Breast epithelium (tissue), 4 donors: ENCODE measurements around the gene BRI3. TPM values are rescaled to one million over a fixed set of nuclear protein-coding genes. Genes with fewer than 3 reads are reported as not detected.

Experiments
- DNase-seq, 2 donors: peaks; one replicate each; pipeline ENCODE4 v3.0.0-alpha.2; 2019; ENCODE audit warnings: low spot score in 2 of 2
- H3K27ac ChIP-seq, 2 donors: fragments of 200-600 bp; sonication (generic) in 1 of 2; one replicate each; pipeline ENCODE4 v1.5.1; 2016 to 2019; ENCODE audit warnings: mild to moderate bottlenecking in 1 of 2
- H3K27me3 ChIP-seq, 2 donors: fragments of 200-600 bp; sonication (generic) in 1 of 2; one replicate each; pipeline versions ENCODE4 v1.5.1 to v1.6.0; 2017 to 2019; ENCODE audit warnings: control low read depth in 1 of 2, mild to moderate bottlenecking in 1 of 2
- H3K36me3 ChIP-seq: fragments of 200-600 bp; one replicate; pipeline ENCODE4 v1.5.1; 2019
- H3K4me1 ChIP-seq, 2 donors: fragments of 200-600 bp; sonication (generic); one replicate each; pipeline ENCODE4 v1.5.1; 2016 to 2019; ENCODE audit warnings: control low read depth in 1 of 2
- H3K4me3 ChIP-seq, 3 donors: fragments of 200-600 bp; sonication (generic); 1 replicate in 2 of 3; 2 replicates in 1 of 3; pipeline ENCODE4 v1.5.1; 2016 to 2019; ENCODE audit warnings: mild to moderate bottlenecking in 3 of 3, moderate library complexity in 2 of 3
- H3K9me3 ChIP-seq, 2 donors: fragments of 200-600 bp; sonication (generic) in 1 of 2; one replicate each; pipeline ENCODE4 v1.5.1; 2016 to 2019; ENCODE audit warnings: control low read depth in 1 of 2
- CTCF ChIP-seq, 3 donors: fragments of 450-650 bp; IDR thresholded peaks; one replicate each; pipeline ENCODE4 v1.5.1; 2016 to 2017; ENCODE audit warnings: antibody characterized with exemption in 3 of 3, mild to moderate bottlenecking in 3 of 3, moderate library complexity in 3 of 3
- POLR2A ChIP-seq: fragments of 450-650 bp; IDR thresholded peaks from one replicate; pipeline ENCODE4 v1.6.1; 2016; ENCODE audit warnings: antibody characterized with exemption, mild to moderate bottlenecking, moderate library complexity
- POLR2AphosphoS5 ChIP-seq, 3 donors: sonication (generic); formaldehyde crosslinking; IDR thresholded peaks; one replicate each; pipeline ENCODE4 v1.6.1; 2017; ENCODE audit warnings: antibody characterized with exemption in 3 of 3
- intact Hi-C: fragments of 100-400 bp; cut with DNase I; formaldehyde crosslinking; loops from one replicate; pipeline ENCODE4 v1.15.1; 2023; ENCODE audit warnings: low total_unique reads
- total RNA-seq, 3 donors: library from RNA; depleted of rRNA; stranded (reverse); fragments of >200 nt; gene quantifications; one replicate each; pipeline ENCODE4 v1.1.0, GENCODE V29; 2016

Gene BRI3
- total RNA-seq, 3 donors from 2014 or later, result 38.8 to 85.5 (median 56.4) TPM

DNA sequence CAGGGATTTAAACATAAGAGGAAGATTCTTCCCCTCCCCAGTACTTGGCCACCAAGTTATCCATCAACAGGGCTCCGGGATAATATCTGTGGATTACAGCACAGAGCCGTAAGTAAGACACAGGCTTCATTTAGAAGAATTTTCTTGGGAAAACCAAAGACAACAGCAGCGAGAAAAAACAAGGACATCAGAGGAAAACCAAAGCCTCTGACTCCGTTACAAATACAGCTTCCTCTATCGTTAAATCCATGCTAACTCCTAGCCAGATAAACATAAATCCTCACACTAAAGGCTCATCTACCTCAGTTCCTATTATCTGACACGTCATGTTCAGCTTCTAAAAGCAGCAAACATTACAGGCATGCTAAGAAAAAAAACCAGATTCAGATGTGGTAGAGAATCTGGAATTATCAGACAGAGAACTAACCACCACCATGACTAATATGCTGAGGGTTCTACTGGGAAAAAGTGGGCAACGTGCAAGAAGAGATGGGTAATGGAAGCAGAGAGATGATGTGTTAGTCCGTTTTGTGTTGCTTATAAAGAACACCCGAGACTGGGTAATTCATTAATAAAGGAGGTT lies 48.4 kb downstream of the BRI3 start:
- H3K9me3 ChIP-seq, result peaks cover 0 to 9% of the 10 kb centered on the region in 2 donors
- H3K36me3 ChIP-seq, result no peaks in the 10 kb centered on the region
- DNase-seq, result no peak
- no peaks in the 10 kb centered on the region for H3K27me3 ChIP-seq
- intact Hi-C loops, result no loop called here
- no peak for TF ChIP-seq POLR2AphosphoS5 (IDR thresholded peaks at IDR 0.05)
- no peak for TF ChIP-seq CTCF (IDR thresholded peaks at IDR 0.05)
- no peak for TF ChIP-seq POLR2A
- no peaks in the 10 kb centered on the region for H3K4me1 ChIP-seq
- no peak overlapping the region for H3K4me3 ChIP-seq
- H3K27ac ChIP-seq, result no peak overlapping the region

DNA sequence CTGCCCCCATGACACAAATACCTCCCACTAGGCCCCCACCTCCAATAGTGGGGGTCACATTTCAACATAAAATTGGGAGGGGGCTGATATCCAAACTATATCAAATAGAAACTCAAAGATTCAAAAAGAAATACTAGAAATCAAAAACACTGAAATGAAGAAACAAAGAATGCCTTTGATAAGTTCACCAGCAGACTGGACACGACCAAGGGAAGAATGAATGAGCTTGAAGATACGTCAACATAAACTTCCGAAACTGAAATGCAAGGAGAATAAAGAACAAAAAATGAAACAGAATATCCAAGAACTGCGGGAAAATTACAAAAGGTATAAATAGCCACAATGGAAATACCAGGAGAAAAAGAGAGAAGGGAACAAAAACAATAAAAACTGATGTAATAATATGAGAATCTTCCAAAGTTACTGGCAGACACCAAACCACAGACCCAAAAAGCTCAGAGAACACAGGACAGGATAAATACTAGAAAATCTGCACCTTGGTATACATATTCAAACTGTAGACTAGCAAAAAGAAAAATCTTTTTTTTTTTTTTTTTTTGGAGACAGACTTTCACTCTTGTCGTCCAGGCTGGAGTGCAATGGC lies 49.5 kb downstream of the BRI3 start:
- no peaks in the 10 kb centered on the region for H3K36me3 ChIP-seq
- no peak overlapping the region for H3K4me3 ChIP-seq
- TF ChIP-seq POLR2A (no peak), POLR2AphosphoS5 (IDR thresholded peaks at IDR 0.05) (no peak), CTCF (IDR thresholded peaks at IDR 0.05) (no peak)
- H3K9me3 ChIP-seq, result peaks cover 0 to 9% of the 10 kb centered on the region in 2 donors
- DNase-seq, result no peak
- no peak overlapping the region for H3K27ac ChIP-seq
- intact Hi-C loops, result no loop called here
- no peaks in the 10 kb centered on the region for H3K27me3 ChIP-seq
- no peaks in the 10 kb centered on the region for H3K4me1 ChIP-seq

GRCh38 chr7:98334081-98334480 lies 52.6 kb downstream of the BRI3 start:
- intact Hi-C loops, result no loop called here
- no peak overlapping the region for H3K27ac ChIP-seq
- no peak overlapping the region for H3K4me3 ChIP-seq
- TF ChIP-seq POLR2A (no peak), POLR2AphosphoS5 (IDR thresholded peaks at IDR 0.05) (no peak), CTCF (IDR thresholded peaks at IDR 0.05) (no peak)
- H3K4me1 ChIP-seq, result no peaks in the 10 kb centered on the region
- DNase-seq, result no peak
- H3K27me3 ChIP-seq, result no peaks in the 10 kb centered on the region
- H3K9me3 ChIP-seq, result peaks cover 0 to 9% of the 10 kb centered on the region in 2 donors
- H3K36me3 ChIP-seq, result no peaks in the 10 kb centered on the region

GRCh38 chr7:98335411-98335977 lies 54.0 kb downstream of the BRI3 start:
- H3K9me3 ChIP-seq, result peaks cover 0 to 7% of the 10 kb centered on the region in 2 donors
- H3K27me3 ChIP-seq, result no peaks in the 10 kb centered on the region
- no peaks in the 10 kb centered on the region for H3K36me3 ChIP-seq
- H3K4me1 ChIP-seq, result no peaks in the 10 kb centered on the region
- DNase-seq, result no peak
- TF ChIP-seq POLR2AphosphoS5 (IDR thresholded peaks at IDR 0.05), result no peak
- no peak for TF ChIP-seq POLR2A
- TF ChIP-seq CTCF (IDR thresholded peaks at IDR 0.05), result no peak
- no peak overlapping the region for H3K4me3 ChIP-seq
- intact Hi-C loops, result no loop called here
- H3K27ac ChIP-seq, result no peak overlapping the region

- H3K36me3 ChIP-seq, result no peaks in the 10 kb centered on the region
- TF ChIP-seq CTCF (IDR thresholded peaks at IDR 0.05) (no peak), POLR2A (no peak), POLR2AphosphoS5 (IDR thresholded peaks at IDR 0.05) (no peak)
- H3K4me1 ChIP-seq, result no peaks in the 10 kb centered on the region
- H3K4me3 ChIP-seq, result no peak overlapping the region
- no peaks in the 10 kb centered on the region for H3K27me3 ChIP-seq
- intact Hi-C loops, result no loop called here
- H3K27ac ChIP-seq, result no peak overlapping the region
- no peaks in the 10 kb centered on the region for H3K9me3 ChIP-seq
- DNase-seq, result no peak
Observed at GRCh38 chr7:98338441-98338840, 57.0 kb downstream of the BRI3 start.
